ENCODE results near the gene FOSL2.

Gene FOSL2

DNA sequence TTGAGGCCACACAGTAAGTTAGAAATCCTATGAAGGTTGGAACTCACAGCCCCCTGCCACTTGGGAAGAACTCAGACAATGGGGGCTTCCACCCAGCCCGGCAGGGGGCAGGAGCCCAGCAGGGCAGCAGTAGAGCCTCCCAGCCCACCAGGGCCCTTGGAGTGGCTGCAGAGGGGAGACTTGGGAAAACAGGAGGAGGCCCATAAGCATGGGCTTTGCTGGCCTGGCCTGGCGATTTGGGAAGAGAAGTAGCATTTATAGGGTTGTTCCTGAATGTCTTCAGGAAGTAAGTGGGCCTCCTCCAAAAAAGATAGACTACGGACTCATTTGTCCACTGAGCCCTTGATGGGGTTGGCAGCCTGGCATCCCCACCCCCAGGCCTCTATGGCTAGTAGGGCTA lies 17.4 kb upstream of the FOSL2 start:
- Histone ChIP-seq H3K4me3 (ENCODE audit: low read depth, low read length) (no peak overlapping the region), H3K36me3 (ENCODE audit: control insufficient read depth in 2 of 2, insufficient read depth in 1 of 2, low read length in 2 of 2) (no peaks in the 10 kb centered on the region), H3K9me3 (ENCODE audit: control insufficient read depth, insufficient read depth, low read depth, low read length) (no peaks in the 10 kb centered on the region), H3K4me1 (ENCODE audit: control insufficient read depth, insufficient read depth, low read length) (no peaks in the 10 kb centered on the region), H3K27ac (ENCODE audit: extremely low read depth, low read depth, low read length) (no peak overlapping the region)
- TF ChIP-seq ZNF221 (tag by site-specific recombination; IDR thresholded peaks at IDR 0.05; ENCODE audit: borderline replicate concordance) (no peak), GLI4 (tag by site-specific recombination; IDR thresholded peaks at IDR 0.05) (no peak), ZNF394 (tag by site-specific recombination; IDR thresholded peaks at IDR 0.05; ENCODE audit: borderline replicate concordance) (no peak), ZNF621 (tag by site-specific recombination; IDR thresholded peaks at IDR 0.05) (no peak), YY2 (tag by site-specific recombination; IDR thresholded peaks at IDR 0.05) (no peak), ZNF311 (tag by site-specific recombination; IDR thresholded peaks at IDR 0.05; ENCODE audit: borderline replicate concordance) (no peak), ZBTB48 (tag by site-specific recombination; IDR thresholded peaks at IDR 0.05) (no peak), SCRT2 (tag by site-specific recombination; IDR thresholded peaks at IDR 0.05) (no peak), ZNF624 (tag by site-specific recombination; IDR thresholded peaks at IDR 0.05) (no peak)
- TF ChIP-seq, protein P1, sequence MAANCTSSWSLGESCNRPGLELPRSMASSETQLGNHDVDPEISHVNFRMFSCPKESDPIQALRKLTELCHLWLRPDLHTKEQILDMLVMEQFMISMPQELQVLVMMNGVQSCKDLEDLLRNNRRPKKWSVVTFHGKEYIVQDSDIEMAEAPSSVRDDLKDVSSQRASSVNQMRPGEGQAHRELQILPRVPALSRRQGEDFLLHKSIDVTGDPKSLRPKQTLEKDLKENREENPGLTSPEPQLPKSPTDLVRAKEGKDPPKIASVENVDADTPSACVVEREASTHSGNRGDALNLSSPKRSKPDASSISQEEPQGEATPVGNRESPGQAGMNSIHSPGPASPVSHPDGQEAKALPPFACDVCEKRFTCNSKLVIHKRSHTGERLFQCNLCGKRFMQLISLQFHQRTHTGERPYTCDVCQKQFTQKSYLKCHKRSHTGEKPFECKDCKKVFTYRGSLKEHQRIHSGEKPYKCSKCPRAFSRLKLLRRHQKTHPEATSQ (tag by site-specific recombination; IDR thresholded peaks at IDR 0.05): no peak
- TF ChIP-seq, protein P2, sequence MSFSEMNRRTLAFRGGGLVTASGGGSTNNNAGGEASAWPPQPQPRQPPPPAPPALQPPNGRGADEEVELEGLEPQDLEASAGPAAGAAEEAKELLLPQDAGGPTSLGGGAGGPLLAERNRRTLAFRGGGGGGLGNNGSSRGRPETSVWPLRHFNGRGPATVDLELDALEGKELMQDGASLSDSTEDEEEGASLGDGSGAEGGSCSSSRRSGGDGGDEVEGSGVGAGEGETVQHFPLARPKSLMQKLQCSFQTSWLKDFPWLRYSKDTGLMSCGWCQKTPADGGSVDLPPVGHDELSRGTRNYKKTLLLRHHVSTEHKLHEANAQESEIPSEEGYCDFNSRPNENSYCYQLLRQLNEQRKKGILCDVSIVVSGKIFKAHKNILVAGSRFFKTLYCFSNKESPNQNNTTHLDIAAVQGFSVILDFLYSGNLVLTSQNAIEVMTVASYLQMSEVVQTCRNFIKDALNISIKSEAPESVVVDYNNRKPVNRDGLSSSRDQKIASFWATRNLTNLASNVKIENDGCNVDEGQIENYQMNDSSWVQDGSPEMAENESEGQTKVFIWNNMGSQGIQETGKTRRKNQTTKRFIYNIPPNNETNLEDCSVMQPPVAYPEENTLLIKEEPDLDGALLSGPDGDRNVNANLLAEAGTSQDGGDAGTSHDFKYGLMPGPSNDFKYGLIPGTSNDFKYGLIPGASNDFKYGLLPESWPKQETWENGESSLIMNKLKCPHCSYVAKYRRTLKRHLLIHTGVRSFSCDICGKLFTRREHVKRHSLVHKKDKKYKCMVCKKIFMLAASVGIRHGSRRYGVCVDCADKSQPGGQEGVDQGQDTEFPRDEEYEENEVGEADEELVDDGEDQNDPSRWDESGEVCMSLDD (tag by site-specific recombination; IDR thresholded peaks at IDR 0.05): no peak
- CTCF ChIA-PET: no interaction called here
- POLR2A ChIA-PET: no interaction called here

DNA sequence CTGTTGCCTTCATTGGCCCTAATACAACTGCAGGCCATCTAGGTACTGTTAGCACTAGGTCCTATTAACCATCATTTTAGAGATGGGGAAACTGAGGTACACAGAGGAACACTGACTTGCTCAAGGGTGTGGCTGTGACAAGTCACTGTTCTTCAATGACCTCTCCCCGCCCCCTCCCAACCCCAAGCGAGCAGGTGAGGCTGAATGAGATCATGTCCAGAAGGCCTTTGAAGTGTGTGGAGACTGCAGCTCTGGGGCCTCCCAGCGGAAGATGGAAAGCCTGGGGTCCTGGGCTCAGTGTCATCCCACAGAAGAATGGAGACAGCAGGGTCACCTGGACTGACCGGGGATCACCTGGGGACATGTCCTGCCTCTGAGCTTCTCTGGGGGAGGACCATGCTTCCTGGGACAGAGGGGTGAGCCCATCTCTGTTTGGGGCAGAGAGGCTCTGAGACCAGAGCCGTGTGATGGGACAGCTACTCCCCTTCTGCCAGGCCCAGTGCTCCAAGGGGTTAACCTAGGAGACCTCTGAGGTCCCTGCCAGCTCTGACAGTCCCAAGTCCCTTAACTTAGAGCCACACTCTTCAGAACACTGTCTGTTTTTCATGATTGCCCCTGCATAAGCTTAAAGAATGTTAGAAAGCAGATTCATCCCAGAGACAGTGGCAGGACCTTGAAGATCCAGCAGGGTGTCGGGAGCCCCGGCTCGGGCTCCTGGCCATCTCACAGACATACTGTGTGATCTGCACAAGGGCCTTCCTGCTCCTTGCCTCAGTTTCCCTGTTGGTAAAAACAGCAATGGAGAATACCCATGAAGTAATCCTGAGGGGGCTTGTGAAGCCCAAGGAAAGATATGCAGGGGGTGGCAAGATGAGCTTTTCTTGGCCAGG lies 16.7 kb upstream of the FOSL2 start:
- TF ChIP-seq, protein P3, sequence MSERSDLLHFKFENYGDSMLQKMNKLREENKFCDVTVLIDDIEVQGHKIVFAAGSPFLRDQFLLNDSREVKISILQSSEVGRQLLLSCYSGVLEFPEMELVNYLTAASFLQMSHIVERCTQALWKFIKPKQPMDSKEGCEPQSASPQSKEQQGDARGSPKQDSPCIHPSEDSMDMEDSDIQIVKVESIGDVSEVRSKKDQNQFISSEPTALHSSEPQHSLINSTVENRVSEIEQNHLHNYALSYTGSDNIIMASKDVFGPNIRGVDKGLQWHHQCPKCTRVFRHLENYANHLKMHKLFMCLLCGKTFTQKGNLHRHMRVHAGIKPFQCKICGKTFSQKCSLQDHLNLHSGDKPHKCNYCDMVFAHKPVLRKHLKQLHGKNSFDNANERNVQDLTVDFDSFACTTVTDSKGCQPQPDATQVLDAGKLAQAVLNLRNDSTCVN (tag by site-specific recombination; optimal IDR thresholded peaks at IDR 0.05): no peak
- TF ChIP-seq ZNF10 (tag by site-specific recombination; IDR thresholded peaks at IDR 0.05): no peak
- no peak overlapping the region for H3K27ac ChIP-seq (ENCODE audit: extremely low read depth, low read depth, low read length)
- ChIA-PET CTCF (no interaction called here), POLR2A (interaction anchor here (0.6 kb wide), 1 partner anchor 9 kb away, joined by 4 read pairs; no protein-coding TSS in a partner anchor)
- H3K4me1 ChIP-seq (ENCODE audit: control insufficient read depth, insufficient read depth, low read length): no peaks in the 10 kb centered on the region
- no peaks in the 10 kb centered on the region for H3K36me3 ChIP-seq (ENCODE audit: control insufficient read depth in 2 of 2, insufficient read depth in 1 of 2, low read length in 2 of 2)
- H3K9me3 ChIP-seq (ENCODE audit: control insufficient read depth, insufficient read depth, low read depth, low read length): no peaks in the 10 kb centered on the region
- H3K4me3 ChIP-seq (ENCODE audit: low read depth, low read length): no peak overlapping the region

DNA sequence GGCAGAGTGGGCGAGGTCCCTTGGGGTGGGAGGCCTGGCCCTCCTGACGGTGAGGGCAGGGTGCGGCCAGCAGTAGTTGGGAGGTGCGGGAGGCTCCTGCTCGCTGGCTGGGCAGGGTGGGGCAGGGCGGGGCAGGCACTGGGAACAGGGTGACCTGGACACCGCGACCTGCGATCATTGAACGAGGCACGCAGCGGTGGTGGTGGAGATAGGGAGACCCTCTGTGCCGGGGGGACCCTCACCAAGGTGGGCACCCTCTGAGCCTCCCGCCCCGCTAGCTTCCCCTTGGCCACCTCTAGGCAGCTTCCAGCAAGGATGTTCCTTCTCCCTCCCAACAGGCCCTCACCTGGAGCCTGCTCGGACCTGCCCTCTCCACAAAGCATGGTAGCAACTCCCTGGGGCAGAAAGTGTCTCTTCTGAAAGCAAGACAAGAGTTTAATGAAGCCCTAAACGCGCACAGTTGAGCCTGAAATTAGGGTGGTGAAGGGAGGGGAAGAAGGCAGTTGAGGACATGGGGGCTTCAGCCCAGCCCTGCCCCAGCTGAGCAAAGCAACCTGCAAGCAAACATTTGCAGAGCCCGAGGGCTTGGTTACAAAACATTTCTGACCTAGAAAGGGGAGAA lies 15.4 kb upstream of the FOSL2 start:
- Histone ChIP-seq H3K36me3 (ENCODE audit: control insufficient read depth in 2 of 2, insufficient read depth in 1 of 2, low read length in 2 of 2) (no peaks in the 10 kb centered on the region), H3K27ac (ENCODE audit: extremely low read depth, low read depth, low read length) (no peak overlapping the region), H3K9me3 (ENCODE audit: control insufficient read depth, insufficient read depth, low read depth, low read length) (no peaks in the 10 kb centered on the region), H3K4me3 (ENCODE audit: low read depth, low read length) (no peak overlapping the region), H3K4me1 (ENCODE audit: control insufficient read depth, insufficient read depth, low read length) (no peaks in the 10 kb centered on the region)
- POLR2A ChIA-PET: no interaction called here
- CTCF ChIA-PET: interaction anchor here (0.6 kb wide), 1 partner anchor 536 kb away, joined by 3 read pairs; no protein-coding TSS in a partner anchor
- peak; percentile 88 for TF ChIP-seq KLF1 (tag by site-specific recombination; IDR thresholded peaks at IDR 0.05)
- TF ChIP-seq ZNF624 (tag by site-specific recombination; IDR thresholded peaks at IDR 0.05): no peak

Measured in HEK293 (cell line).